Fibroblast of pulmonary artery (primary cell): ENCODE data around the gene ATP6V0E2.

ENCODE experiments used
- DNase-seq: peaks from one replicate; pipeline ENCODE4 v3.0.0-alpha.2; 2010; ENCODE audit warnings: low read depth
- H3K4me3 ChIP-seq: replicated peaks from 2 replicates; pipeline ENCODE4 v1.5.1; 2011; ENCODE audit warnings: low read depth, mild to moderate bottlenecking, control low read depth, low read length, moderate library complexity
- CTCF ChIP-seq: IDR thresholded peaks from 2 replicates; pipeline ENCODE4 v1.5.1; 2011; ENCODE audit warnings: mild to moderate bottlenecking, control low read depth, low read length, inconsistent platforms; ENCODE audit errors: missing control alignments

The ATP6V0E2 gene

DNA sequence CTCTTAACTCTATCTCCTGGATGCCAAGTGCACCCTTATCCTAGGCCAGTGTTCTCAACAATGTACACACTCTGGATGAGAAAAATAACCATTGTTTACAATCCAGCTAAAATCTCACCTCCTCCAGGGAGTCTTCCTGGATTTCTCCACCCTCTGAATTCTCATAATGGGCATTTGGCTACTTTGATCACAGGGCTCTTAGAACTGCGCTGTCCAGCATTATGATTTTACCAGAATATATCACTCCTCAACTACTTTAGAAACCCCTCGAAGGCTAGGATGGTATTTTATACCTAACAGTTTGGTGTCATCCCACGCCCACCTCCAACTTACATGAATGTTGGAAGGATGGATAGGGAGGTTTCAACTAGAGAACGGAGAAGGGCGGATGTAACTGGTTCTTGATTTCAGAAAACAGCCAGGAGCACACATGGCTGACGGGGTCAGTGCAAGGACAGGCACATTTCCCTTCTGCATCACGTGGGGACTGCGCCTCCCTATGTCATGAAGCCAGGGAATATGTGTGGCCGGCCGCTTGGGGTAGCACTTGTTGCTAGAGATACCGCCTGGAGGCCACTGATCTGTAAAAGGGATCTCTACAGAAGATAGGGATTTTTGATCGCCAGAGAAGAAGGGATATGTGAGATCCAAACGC lies 1.2 kb upstream of the ATP6V0E2 start:
- peak; percentile 12 for TF ChIP-seq CTCF
- H3K4me3 ChIP-seq, result peak overlapping the region; percentile 70
- DNase-seq, result peak; percentile 76

DNA sequence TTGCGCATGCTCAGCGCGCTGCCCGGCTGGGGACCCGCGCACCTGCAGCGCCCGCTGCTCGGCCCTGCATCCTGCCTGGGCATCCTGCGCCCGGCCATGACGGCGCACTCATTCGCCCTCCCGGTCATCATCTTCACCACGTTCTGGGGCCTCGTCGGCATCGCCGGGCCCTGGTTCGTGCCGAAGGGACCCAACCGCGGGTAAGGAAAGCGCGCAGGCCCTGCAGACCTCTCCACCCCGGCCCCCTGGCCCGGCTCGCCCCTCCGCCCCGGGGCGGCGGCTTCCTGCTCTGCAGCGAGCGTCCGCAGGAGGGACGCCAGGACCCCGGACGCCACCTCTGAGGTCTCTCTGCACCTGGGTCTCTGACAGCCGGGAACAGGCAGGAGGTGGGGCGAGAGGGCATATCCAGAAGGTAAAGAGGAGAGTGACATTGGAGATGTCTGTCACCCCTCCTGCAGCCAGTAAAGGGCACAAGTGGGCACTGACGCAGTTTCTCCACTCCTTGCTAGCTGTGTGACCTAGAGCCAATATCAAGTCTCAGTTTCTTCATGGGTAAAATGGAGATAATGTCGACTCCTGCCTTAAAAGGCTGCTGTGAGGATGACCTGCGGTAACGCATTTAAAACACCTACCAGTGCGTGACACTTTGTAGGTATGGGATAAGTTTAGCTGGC lies 338 bp downstream of the ATP6V0E2 start:
- TF ChIP-seq CTCF, result no peak
- no peak for DNase-seq
- H3K4me3 ChIP-seq, result peak overlapping the region; percentile 70

- no peak for DNase-seq
- H3K4me3 ChIP-seq, result no peak overlapping the region
- TF ChIP-seq CTCF, result no peak
Measured at GRCh38 chr7:149874644-149875028, 867 bp downstream of the ATP6V0E2 start.

- no peak for TF ChIP-seq CTCF
- DNase-seq, result no peak
- H3K4me3 ChIP-seq, result no peak overlapping the region
Measured at GRCh38 chr7:149875396-149875795, 1.6 kb downstream of the ATP6V0E2 start.

DNA sequence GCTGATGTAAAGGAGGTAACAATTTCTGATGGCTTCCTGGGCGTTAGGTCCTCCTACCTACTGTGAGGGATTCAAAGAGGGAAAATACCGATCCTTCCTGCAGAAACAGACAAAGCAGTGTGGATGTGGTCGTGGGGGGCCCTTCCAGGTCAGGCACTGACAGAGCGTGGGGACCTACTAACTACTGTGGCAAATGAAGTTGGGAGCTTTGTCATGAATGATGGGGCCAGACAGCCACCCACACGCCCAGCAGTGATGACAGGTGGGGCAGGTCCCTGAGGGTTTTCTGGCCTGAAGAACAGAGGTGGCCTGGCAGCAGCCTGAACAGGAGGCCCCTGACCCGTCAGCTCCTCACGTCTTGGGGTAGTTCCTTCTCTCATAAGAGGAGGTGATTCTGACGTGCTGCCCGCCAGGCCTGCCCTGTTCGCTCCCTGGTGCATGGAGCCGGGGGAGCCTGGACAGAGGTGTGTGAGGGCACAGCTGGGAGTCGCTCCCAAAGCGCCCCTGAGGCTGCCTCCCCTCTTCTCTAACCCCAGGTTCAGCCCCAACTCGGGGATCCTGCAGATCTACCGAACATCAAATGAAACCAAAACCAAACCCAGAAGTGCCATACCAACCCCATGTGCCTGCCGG lies 4.2 kb downstream of the ATP6V0E2 start:
- no peak for TF ChIP-seq CTCF
- DNase-seq, result no peak

DNA sequence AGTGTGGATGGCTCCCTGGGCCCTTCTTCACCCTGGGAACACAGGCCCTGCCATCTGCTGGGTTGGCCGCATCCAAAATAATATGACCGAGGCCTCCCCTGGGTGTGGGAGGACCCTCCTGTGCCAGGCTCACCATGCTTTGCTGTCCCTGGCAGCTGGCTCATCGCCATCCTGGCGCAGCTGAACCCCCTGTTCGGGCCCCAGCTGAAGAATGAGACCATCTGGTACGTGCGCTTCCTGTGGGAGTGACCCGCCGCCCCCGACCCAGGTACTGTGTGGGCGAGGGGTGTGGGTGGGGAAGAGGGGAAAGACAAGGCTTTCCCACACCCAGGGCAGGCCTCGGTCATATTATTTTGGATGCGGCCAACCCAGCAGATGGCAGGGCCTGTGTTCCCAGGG lies 4.8 kb downstream of the ATP6V0E2 start:
- no peak for TF ChIP-seq CTCF
- no peak overlapping the region for H3K4me3 ChIP-seq
- no peak for DNase-seq

More for the DNA sequence above, 4.2 kb downstream of the ATP6V0E2 start:
- H3K4me3 ChIP-seq, result no peak overlapping the region
